HepG2 (cell line): ENCODE measurements around the gene MRPL57. TPM values are rescaled to one million over a fixed set of nuclear protein-coding genes. Genes with fewer than 3 reads are reported as not detected.

Experiments
- AGO2 ChIP-seq: fragments of 200-400 bp; formaldehyde crosslinking; optimal IDR thresholded peaks from 2 replicates; pipeline ENCODE3; 2017; ENCODE audit warnings: mild to moderate bottlenecking, low read depth, low read length, moderate library complexity
- ATF7-NPFF ChIP-seq: sonication (generic); formaldehyde crosslinking; IDR thresholded peaks from 2 replicates; pipeline ENCODE4 v1.8.1; 2023; ENCODE audit warnings: mild to moderate bottlenecking, low read depth, missing genetic modification reagents, moderate library complexity
- DNMT1 ChIP-seq: sonication (generic); formaldehyde crosslinking; IDR thresholded peaks from 2 replicates; pipeline ENCODE4 v1.5.1; 2020; ENCODE audit warnings: mild to moderate bottlenecking, missing genetic modification reagents
- GFI1 ChIP-seq: sonication (generic); formaldehyde crosslinking; IDR thresholded peaks from 2 replicates; pipeline ENCODE4 v1.5.0; 2020; ENCODE audit warnings: missing genetic modification reagents, mild to moderate bottlenecking, borderline replicate concordance
- HDAC6 ChIP-seq: fragments of 200-600 bp; sonication (generic); IDR thresholded peaks from 2 replicates; pipeline ENCODE4 v1.7.0; 2017; ENCODE audit warnings: mild to moderate bottlenecking, antibody characterized with exemption, low read length, low read depth
- HMG20B ChIP-seq: conservative IDR thresholded peaks from 2 replicates; pipeline ENCODE4 v1.6.1; 2016; ENCODE audit warnings: missing genetic modification reagents, missing compliant biosample characterization
- KLF9 ChIP-seq: IDR thresholded peaks from 2 replicates; pipeline ENCODE4 v1.6.1; 2016; ENCODE audit warnings: low read depth
- MAFG ChIP-seq: sonication (generic); formaldehyde crosslinking; IDR thresholded peaks from 2 replicates; pipeline ENCODE4 v1.5.1; 2020; ENCODE audit warnings: mild to moderate bottlenecking, missing genetic modification reagents
- PHF5A ChIP-seq: IDR thresholded peaks from one replicate; pipeline ENCODE4 v1.6.1; 2018; ENCODE audit warnings: low read depth, missing genetic modification reagents; ENCODE audit not compliant: unreplicated experiment
- POLR2G ChIP-seq: fragments of 200-400 bp; formaldehyde crosslinking; IDR thresholded peaks from 2 replicates; pipeline ENCODE4 v1.6.1; 2018; ENCODE audit warnings: mild to moderate bottlenecking, low read depth, low read length, moderate library complexity
- PPARG ChIP-seq: conservative IDR thresholded peaks from 2 replicates; pipeline ENCODE4 v1.6.1; 2016; ENCODE audit warnings: missing biosample characterization, missing genetic modification reagents
- RXRB ChIP-seq: IDR thresholded peaks from 2 replicates; pipeline ENCODE4 v1.6.1; 2016; ENCODE audit warnings: borderline replicate concordance, missing genetic modification reagents, missing compliant biosample characterization
- SIN3B ChIP-seq: fragments of 150-350 bp; IDR thresholded peaks from 2 replicates; pipeline ENCODE4 v1.6.1; 2014; ENCODE audit warnings: low read length
- ZFP36 ChIP-seq: fragments of 150-350 bp; IDR thresholded peaks from 2 replicates; pipeline ENCODE4 v1.6.1; 2018; ENCODE audit warnings: borderline replicate concordance, low read length, low read depth; ENCODE audit not compliant: partially characterized antibody
- ZKSCAN8 ChIP-seq: IDR thresholded peaks from 2 replicates; pipeline ENCODE4 v1.6.1; 2016; ENCODE audit warnings: borderline replicate concordance, missing genetic modification reagents, missing compliant biosample characterization
- ZNF10 ChIP-seq: sonication (generic); formaldehyde crosslinking; IDR thresholded peaks from 2 replicates; pipeline ENCODE4 v1.4.0; 2020; ENCODE audit warnings: mild to moderate bottlenecking, low read depth, missing genetic modification reagents, borderline replicate concordance
- ZNF20 ChIP-seq: sonication (generic); formaldehyde crosslinking; IDR thresholded peaks from 2 replicates; pipeline ENCODE4 v1.4.0; 2020; ENCODE audit warnings: mild to moderate bottlenecking, moderate library complexity, missing genetic modification reagents
- ZNF205 ChIP-seq: IDR thresholded peaks from 2 replicates; pipeline ENCODE4 v1.6.1; 2018; ENCODE audit warnings: missing biosample characterization, missing genetic modification reagents
- ZNF34 ChIP-seq: sonication (generic); formaldehyde crosslinking; IDR thresholded peaks from 2 replicates; pipeline ENCODE4 v1.4.0; 2020; ENCODE audit warnings: mild to moderate bottlenecking, missing genetic modification reagents, borderline replicate concordance
- ZNF451 ChIP-seq: sonication (generic); formaldehyde crosslinking; IDR thresholded peaks from 2 replicates; pipeline ENCODE4 v1.5.0; 2020; ENCODE audit warnings: mild to moderate bottlenecking, missing genetic modification reagents
- ZNF510 ChIP-seq: sonication (generic); formaldehyde crosslinking; IDR thresholded peaks from 2 replicates; pipeline ENCODE4 v1.4.0; 2020; ENCODE audit warnings: low read depth, mild to moderate bottlenecking, missing genetic modification reagents
- ZNF644 ChIP-seq: IDR thresholded peaks from 2 replicates; pipeline ENCODE4 v1.6.1; 2016; ENCODE audit warnings: low read depth
- ZNF678 ChIP-seq: sonication (generic); formaldehyde crosslinking; IDR thresholded peaks from 2 replicates; pipeline ENCODE4 v1.4.0; 2020; ENCODE audit warnings: mild to moderate bottlenecking, missing genetic modification reagents
- ZNF761 ChIP-seq: sonication (generic); formaldehyde crosslinking; conservative IDR thresholded peaks from 2 replicates; pipeline ENCODE4 v1.4.0; 2020; ENCODE audit warnings: mild to moderate bottlenecking, missing genetic modification reagents
- ZNF772 ChIP-seq: sonication (generic); formaldehyde crosslinking; IDR thresholded peaks from 2 replicates; pipeline ENCODE4 v1.5.0; 2020; ENCODE audit warnings: mild to moderate bottlenecking, missing genetic modification reagents
- ZNF839 ChIP-seq: sonication (generic); formaldehyde crosslinking; IDR thresholded peaks from 2 replicates; pipeline ENCODE4 v1.4.0; 2020; ENCODE audit warnings: missing genetic modification reagents, mild to moderate bottlenecking, borderline replicate concordance
- polyA plus RNA-seq, 8 experiments: library from polyadenylated mRNA; depleted of rRNA in 3 of 8; stranded (reverse) in 7 of 8; unstranded in 1 of 8; fragments of >200 nt; fragmentation: Illumina TruSeq in 4 of 8; extraction: Trizol in 4 of 8; gene quantifications; 2 replicates each; pipeline versions ENCODE4 v1.2.1 to v1.2.3, GENCODE V29; 2011 to 2016; ENCODE audit warnings: low read depth in 4 of 8, missing spikeins in 1 of 8, mixed read lengths in 1 of 8; ENCODE audit not compliant: insufficient read depth in 1 of 8
- total RNA-seq, 5 experiments: library from RNA; depleted of rRNA; stranded (reverse); fragments of >200 nt; fragmentation: Illumina TruSeq; extraction: Trizol; gene quantifications; 2 replicates each; pipeline ENCODE4 v1.2.3, GENCODE V29; 2016; ENCODE audit warnings: low read depth in 1 of 5
- TF ChIP-seq, protein P1 (sequence below): sonication (generic); formaldehyde crosslinking; IDR thresholded peaks from 2 replicates; pipeline ENCODE4 v1.4.0; 2020; ENCODE audit warnings: missing genetic modification reagents, borderline replicate concordance
- TF ChIP-seq, protein P2 (sequence below): sonication (generic); formaldehyde crosslinking; IDR thresholded peaks from 2 replicates; pipeline ENCODE4 v1.5.0; 2020; ENCODE audit warnings: missing genetic modification reagents

MRPL57 gene
- total and polyA plus RNA-seq, 2 of the 13 experiments (the other 11 are each of a cell fraction or from before 2014, with no cell fraction given) = 19.5 to 35.2 TPM

DNA sequence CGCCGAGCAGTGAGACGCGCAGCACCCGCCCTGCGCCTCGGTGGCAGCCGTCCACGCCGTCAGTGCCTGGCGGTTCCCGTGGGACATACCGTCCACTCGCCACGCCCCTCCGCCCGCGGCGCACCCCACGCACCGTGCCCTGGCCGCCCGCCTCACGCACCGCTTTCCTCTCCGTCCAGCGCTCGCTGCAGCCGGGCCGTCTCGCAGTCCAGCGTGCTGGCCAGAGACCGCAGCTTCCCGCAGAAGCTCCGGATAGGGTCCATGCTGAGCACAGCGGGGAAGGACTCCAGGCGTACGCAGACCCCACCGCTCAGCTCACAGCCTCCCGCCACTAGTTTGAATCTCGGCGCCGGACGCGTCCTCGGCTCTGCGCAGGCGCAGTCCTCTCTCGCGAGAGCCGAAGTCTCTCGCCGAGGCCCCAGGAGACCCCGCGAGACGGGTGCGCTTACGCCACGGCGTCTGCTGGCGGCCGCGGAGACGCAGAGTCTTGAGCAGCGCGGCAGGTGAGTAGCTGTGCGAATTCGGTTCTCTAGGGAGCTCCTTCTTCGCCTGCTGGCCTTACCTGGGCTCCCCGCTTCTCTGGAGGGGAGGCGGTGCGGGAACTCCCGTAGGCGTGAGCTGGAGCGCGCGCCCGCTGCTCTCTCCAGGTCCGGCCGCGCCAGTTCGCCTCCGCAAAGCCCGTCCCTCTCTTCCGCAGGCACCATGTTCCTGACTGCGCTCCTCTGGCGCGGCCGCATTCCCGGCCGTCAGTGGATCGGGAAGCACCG is at the start of gene MRPL57, which contains the start of gene SKA3 (continued):
- TF ChIP-seq, protein P1, sequence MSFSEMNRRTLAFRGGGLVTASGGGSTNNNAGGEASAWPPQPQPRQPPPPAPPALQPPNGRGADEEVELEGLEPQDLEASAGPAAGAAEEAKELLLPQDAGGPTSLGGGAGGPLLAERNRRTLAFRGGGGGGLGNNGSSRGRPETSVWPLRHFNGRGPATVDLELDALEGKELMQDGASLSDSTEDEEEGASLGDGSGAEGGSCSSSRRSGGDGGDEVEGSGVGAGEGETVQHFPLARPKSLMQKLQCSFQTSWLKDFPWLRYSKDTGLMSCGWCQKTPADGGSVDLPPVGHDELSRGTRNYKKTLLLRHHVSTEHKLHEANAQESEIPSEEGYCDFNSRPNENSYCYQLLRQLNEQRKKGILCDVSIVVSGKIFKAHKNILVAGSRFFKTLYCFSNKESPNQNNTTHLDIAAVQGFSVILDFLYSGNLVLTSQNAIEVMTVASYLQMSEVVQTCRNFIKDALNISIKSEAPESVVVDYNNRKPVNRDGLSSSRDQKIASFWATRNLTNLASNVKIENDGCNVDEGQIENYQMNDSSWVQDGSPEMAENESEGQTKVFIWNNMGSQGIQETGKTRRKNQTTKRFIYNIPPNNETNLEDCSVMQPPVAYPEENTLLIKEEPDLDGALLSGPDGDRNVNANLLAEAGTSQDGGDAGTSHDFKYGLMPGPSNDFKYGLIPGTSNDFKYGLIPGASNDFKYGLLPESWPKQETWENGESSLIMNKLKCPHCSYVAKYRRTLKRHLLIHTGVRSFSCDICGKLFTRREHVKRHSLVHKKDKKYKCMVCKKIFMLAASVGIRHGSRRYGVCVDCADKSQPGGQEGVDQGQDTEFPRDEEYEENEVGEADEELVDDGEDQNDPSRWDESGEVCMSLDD (CRISPR knock-in tag) = peak; percentile 57; the same call in 1 of the 2 replicates
- TF ChIP-seq ZKSCAN8 (CRISPR knock-in tag) (no peak), ZNF772 (peak; percentile 42), KLF9 (CRISPR knock-in tag) (peak; percentile 40; the same call in 1 of the 2 replicates), HDAC6 (no peak), ATF7-NPFF (CRISPR knock-in tag) (peak; percentile 95), SIN3B (peak; percentile 97), ZNF644 (0 out of 2 replicates have a peak, but pooled peaks have one; percentile 27), DNMT1 (peak; percentile 78; the same call in 1 of the 2 replicates), ZNF10 (CRISPR knock-in tag) (no peak), PHF5A (CRISPR knock-in tag) (no peak), ZNF20 (CRISPR knock-in tag) (no peak), ZNF678 (CRISPR knock-in tag) (0 out of 2 replicates have a peak, but pooled peaks have one; percentile 24), POLR2G (peak; percentile 99), GFI1 (CRISPR knock-in tag) (peak; percentile 21; the same call in 1 of the 2 replicates), RXRB (CRISPR knock-in tag) (no peak), ZNF451 (CRISPR knock-in tag) (peak; percentile 84; the same call in 1 of the 2 replicates), AGO2 (peak; percentile 88), ZNF510 (CRISPR knock-in tag) (no peak), HMG20B (no peak), MAFG (CRISPR knock-in tag) (0 out of 2 replicates have a peak, but pooled peaks have one; percentile 35), ZNF205 (peak; percentile 38; the same call in 1 of the 2 replicates), PPARG (no peak; the same call in 1 of the 2 replicates), ZNF34 (no peak), ZNF839 (no peak), ZNF761 (no peak; the same call in 1 of the 2 replicates), ZFP36 (no peak)
- TF ChIP-seq, protein P2, sequence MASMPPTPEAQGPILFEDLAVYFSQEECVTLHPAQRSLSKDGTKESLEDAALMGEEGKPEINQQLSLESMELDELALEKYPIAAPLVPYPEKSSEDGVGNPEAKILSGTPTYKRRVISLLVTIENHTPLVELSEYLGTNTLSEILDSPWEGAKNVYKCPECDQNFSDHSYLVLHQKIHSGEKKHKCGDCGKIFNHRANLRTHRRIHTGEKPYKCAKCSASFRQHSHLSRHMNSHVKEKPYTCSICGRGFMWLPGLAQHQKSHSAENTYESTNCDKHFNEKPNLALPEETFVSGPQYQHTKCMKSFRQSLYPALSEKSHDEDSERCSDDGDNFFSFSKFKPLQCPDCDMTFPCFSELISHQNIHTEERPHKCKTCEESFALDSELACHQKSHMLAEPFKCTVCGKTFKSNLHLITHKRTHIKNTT = no peak
